ENCODE data around the gene RNF121. TPM values are rescaled to one million over a fixed set of nuclear protein-coding genes. Genes with fewer than 3 reads are reported as not detected.

The RNF121 gene
- total and polyA plus RNA-seq, 4 donors: 10.2 to 31.1 (median 14.2) TPM

DNA sequence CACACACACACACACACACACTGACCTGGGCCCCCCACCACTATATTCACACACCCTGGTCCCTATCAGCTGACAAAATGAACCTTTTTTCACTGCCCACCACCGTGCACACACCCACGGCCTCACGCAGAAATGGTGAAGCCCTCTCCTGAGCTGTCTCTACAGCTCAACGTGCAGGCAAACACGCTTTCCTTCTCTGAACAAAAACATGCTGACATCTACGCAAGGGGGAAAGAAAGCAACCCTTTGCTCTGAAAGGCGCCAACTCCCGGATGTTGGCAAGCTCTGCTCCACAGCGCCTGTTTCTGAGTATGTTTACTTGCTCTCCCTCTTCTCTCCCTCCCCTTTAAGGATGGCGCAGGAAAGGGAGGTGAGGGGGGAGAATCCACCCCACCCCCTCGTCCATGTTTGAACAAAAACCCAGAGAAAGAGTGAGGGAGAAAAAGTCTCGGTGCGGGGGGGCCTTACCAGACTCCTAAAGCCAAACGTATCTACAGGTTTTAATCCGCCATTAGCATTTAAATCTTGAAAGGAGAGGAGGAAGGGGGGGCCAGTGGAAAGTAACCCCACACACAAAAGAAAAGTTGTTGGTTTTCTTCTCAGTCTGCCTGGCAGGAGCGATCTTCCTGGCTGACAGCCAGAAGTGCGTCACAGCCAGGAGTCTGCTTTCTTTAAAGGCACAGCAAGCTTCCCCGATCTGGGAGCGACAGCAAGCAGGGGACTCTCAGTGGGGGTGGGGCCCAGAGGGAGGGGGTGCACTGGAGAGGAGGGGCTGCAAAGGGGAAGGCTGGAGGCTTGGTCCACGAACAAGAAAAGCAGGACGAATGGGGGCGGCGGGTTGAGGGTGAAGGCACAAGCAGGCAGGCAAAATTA is 111.9 kb downstream of the RNF121 start:
- H3K27ac ChIP-seq (ENCODE audit: low read depth in 1 of 2, low read length in 2 of 2): peak overlapping the region; percentile 90 to 95
- peak; percentile 87 for DNase-seq (ENCODE audit: low spot score)
- peak overlapping the region; percentile 64 to 66 for H3K9ac ChIP-seq (ENCODE audit: low read depth in 1 of 2, low read length in 2 of 2)
- H3K27me3 ChIP-seq (ENCODE audit: control insufficient read depth in 4 of 4, insufficient read depth in 4 of 4, low read length in 3 of 4): no peaks in the 10 kb centered on the region
- peaks cover 10 to 34% (median 24%) of the 10 kb centered on the region in 4 donors for H3K4me1 ChIP-seq (ENCODE audit: control insufficient read depth in 4 of 4, insufficient read depth in 4 of 4, low read length in 3 of 4)
- under 1% methylated on average over 23 of the region's 23 CpGs for whole genome bisulfite sequencing
- TF ChIP-seq YY1 (IDR thresholded peaks at IDR 0.05): peak; percentile 93
- TF ChIP-seq HNF4A (conservative IDR thresholded peaks at IDR 0.05): peak; percentile 38 to 43
- TF ChIP-seq, protein P1, sequence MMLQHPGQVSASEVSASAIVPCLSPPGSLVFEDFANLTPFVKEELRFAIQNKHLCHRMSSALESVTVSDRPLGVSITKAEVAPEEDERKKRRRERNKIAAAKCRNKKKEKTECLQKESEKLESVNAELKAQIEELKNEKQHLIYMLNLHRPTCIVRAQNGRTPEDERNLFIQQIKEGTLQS (IDR thresholded peaks at IDR 0.05): no peak
- no peak for TF ChIP-seq GABPA (IDR thresholded peaks at IDR 0.05 in 1 of 2, conservative IDR thresholded peaks at IDR 0.05 in 1 of 2)
- TF ChIP-seq, protein P2, sequence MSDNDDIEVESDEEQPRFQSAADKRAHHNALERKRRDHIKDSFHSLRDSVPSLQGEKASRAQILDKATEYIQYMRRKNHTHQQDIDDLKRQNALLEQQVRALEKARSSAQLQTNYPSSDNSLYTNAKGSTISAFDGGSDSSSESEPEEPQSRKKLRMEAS (IDR thresholded peaks at IDR 0.05): peak; percentile 67
- TF ChIP-seq RAD21 (IDR thresholded peaks at IDR 0.05): peak; percentile 35 to 51
- TF ChIP-seq NR2F2 (IDR thresholded peaks at IDR 0.05): peak; percentile 14
- TF ChIP-seq, protein P3, sequence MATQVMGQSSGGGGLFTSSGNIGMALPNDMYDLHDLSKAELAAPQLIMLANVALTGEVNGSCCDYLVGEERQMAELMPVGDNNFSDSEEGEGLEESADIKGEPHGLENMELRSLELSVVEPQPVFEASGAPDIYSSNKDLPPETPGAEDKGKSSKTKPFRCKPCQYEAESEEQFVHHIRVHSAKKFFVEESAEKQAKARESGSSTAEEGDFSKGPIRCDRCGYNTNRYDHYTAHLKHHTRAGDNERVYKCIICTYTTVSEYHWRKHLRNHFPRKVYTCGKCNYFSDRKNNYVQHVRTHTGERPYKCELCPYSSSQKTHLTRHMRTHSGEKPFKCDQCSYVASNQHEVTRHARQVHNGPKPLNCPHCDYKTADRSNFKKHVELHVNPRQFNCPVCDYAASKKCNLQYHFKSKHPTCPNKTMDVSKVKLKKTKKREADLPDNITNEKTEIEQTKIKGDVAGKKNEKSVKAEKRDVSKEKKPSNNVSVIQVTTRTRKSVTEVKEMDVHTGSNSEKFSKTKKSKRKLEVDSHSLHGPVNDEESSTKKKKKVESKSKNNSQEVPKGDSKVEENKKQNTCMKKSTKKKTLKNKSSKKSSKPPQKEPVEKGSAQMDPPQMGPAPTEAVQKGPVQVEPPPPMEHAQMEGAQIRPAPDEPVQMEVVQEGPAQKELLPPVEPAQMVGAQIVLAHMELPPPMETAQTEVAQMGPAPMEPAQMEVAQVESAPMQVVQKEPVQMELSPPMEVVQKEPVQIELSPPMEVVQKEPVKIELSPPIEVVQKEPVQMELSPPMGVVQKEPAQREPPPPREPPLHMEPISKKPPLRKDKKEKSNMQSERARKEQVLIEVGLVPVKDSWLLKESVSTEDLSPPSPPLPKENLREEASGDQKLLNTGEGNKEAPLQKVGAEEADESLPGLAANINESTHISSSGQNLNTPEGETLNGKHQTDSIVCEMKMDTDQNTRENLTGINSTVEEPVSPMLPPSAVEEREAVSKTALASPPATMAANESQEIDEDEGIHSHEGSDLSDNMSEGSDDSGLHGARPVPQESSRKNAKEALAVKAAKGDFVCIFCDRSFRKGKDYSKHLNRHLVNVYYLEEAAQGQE (IDR thresholded peaks at IDR 0.05): peak; percentile 42
- no peak for TF ChIP-seq FOXA1 (IDR thresholded peaks at IDR 0.05)
- TF ChIP-seq, protein P4, sequence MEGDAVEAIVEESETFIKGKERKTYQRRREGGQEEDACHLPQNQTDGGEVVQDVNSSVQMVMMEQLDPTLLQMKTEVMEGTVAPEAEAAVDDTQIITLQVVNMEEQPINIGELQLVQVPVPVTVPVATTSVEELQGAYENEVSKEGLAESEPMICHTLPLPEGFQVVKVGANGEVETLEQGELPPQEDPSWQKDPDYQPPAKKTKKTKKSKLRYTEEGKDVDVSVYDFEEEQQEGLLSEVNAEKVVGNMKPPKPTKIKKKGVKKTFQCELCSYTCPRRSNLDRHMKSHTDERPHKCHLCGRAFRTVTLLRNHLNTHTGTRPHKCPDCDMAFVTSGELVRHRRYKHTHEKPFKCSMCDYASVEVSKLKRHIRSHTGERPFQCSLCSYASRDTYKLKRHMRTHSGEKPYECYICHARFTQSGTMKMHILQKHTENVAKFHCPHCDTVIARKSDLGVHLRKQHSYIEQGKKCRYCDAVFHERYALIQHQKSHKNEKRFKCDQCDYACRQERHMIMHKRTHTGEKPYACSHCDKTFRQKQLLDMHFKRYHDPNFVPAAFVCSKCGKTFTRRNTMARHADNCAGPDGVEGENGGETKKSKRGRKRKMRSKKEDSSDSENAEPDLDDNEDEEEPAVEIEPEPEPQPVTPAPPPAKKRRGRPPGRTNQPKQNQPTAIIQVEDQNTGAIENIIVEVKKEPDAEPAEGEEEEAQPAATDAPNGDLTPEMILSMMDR (IDR thresholded peaks at IDR 0.05; ENCODE audit: low read depth, low read length, missing input control): peak; percentile 3
- TF ChIP-seq FOXA2 (IDR thresholded peaks at IDR 0.05): peak; percentile 42
- TF ChIP-seq JUND (IDR thresholded peaks at IDR 0.05): peak; percentile 45 to 49
- TF ChIP-seq SP1 (IDR thresholded peaks at IDR 0.05): peak; percentile 67
- peak; percentile 32 to 45 for TF ChIP-seq RXRA (IDR thresholded peaks at IDR 0.05)
- TF ChIP-seq, protein P5, sequence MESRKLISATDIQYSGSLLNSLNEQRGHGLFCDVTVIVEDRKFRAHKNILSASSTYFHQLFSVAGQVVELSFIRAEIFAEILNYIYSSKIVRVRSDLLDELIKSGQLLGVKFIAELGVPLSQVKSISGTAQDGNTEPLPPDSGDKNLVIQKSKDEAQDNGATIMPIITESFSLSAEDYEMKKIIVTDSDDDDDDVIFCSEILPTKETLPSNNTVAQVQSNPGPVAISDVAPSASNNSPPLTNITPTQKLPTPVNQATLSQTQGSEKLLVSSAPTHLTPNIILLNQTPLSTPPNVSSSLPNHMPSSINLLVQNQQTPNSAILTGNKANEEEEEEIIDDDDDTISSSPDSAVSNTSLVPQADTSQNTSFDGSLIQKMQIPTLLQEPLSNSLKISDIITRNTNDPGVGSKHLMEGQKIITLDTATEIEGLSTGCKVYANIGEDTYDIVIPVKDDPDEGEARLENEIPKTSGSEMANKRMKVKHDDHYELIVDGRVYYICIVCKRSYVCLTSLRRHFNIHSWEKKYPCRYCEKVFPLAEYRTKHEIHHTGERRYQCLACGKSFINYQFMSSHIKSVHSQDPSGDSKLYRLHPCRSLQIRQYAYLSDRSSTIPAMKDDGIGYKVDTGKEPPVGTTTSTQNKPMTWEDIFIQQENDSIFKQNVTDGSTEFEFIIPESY (IDR thresholded peaks at IDR 0.05): no peak
- no peak for TF ChIP-seq HNF4G (IDR thresholded peaks at IDR 0.05)
- TF ChIP-seq EGR1 (IDR thresholded peaks at IDR 0.05; ENCODE audit: low read depth in 2 of 2): peak in 1 of 2 donors; percentile 45
- peak; percentile 56 for TF ChIP-seq TAF1 (conservative IDR thresholded peaks at IDR 0.05)
- peak overlapping the region; percentile 56 to 87 (median 62) for H3K4me3 ChIP-seq (ENCODE audit: low read depth in 1 of 3, low read length in 3 of 3)
- H3K9me3 ChIP-seq (ENCODE audit: control insufficient read depth in 4 of 4, low read length in 3 of 4): no peaks in the 10 kb centered on the region
- H3K36me3 ChIP-seq (ENCODE audit: control insufficient read depth in 4 of 4, insufficient read depth in 3 of 4, low read depth in 1 of 4, low read length in 3 of 4): no peaks in the 10 kb centered on the region
